Right lung (tissue), 10 donors: ENCODE measurements around the gene CHRNA5. TPM values are rescaled to one million over a fixed set of nuclear protein-coding genes. Genes with fewer than 3 reads are reported as not detected.
"Not testable (repeated sequence)": the region's sequence is repeated elsewhere in the genome, so short reads cannot be mapped to it uniquely, and the experiment has no call there.

Experiments
- DNase-seq, 2 donors: peaks; one replicate each; pipeline ENCODE4 v3.0.0-alpha.2; 2013
- long read RNA-seq, 8 donors: transcript quantifications; one replicate each; lab custom pipeline, GENCODE V29; 2026
- polyA plus RNA-seq, 5 donors: library from polyadenylated mRNA; unstranded; fragments of 120-200 nt; gene quantifications; one replicate each; pipeline versions ENCODE4 v1.2.1 to v1.2.3, GENCODE V29; 2013; ENCODE audit warnings: inconsistent platforms in 1 of 5, low replicate concordance in 1 of 5; ENCODE audit not compliant: insufficient read length in 5 of 5, insufficient read depth in 1 of 5

CHRNA5 gene
- polyA plus RNA-seq, result 1 to 10 TPM; 1.2 to 3.2 (median 2.5) TPM
- long read RNA-seq, donor 1, result 0 reads
- long read RNA-seq, donor 2, result 0 reads
- long read RNA-seq, donor 3, result 0 reads
- long read RNA-seq, donor 4, partial matches to known transcripts, result 0 of 1 reads
- long read RNA-seq, donor 4, other reads (novel, unspliced or antisense), result 0 of 1 reads
- long read RNA-seq, donor 5, result 0 reads
- long read RNA-seq, donor 6, partial matches to known transcripts, result 0 of 1 reads
- long read RNA-seq, donor 6, other reads (novel, unspliced or antisense), result 0 of 1 reads
- long read RNA-seq, donor 7, result 0 reads
- long read RNA-seq, donor 8, result 0 reads

DNA sequence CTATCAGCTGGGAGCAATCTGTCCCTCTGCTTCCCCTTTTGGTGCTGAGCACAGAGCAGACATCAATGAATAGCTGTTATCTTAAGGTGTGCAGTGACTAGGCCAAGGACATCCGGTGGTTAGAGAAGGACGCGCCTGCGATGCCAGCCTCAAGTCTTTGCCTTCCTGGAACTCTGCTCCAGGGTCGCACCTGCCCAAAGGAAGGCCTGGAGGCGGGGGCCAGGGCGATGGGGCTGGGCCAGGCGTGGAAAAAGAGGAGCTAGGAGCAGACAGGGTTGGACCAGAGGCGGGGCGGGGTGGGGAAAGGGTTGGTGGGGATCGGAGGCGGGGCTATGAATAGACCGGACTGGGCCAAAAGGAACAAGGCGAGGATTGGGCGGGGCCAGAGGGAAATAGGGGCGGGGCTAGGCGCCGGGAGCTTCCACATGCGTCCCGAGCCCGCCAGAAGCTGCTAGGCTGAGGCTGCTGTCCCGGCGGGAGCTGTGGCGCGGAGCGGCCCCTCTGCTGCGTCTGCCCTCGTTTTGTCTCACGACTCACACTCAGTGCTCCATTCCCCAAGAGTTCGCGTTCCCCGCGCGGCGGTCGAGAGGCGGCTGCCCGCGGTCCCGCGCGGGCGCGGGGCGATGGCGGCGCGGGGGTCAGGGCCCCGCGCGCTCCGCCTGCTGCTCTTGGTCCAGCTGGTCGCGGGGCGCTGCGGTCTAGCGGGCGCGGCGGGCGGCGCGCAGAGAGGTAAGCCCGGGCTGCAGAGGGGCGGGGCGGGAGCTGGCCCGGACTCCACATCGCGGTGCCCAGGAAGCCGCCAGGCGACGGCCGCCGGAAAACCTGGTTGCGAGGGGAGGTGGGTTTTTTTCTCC, at the start of gene CHRNA5:
Gene CHRNA5 (plus strand): TSS at position 424 of the 854 bp plus-strand sequence. CDS start 200 bp downstream, at position 624.
- peak; percentile 68 to 70 for DNase-seq

DNA sequence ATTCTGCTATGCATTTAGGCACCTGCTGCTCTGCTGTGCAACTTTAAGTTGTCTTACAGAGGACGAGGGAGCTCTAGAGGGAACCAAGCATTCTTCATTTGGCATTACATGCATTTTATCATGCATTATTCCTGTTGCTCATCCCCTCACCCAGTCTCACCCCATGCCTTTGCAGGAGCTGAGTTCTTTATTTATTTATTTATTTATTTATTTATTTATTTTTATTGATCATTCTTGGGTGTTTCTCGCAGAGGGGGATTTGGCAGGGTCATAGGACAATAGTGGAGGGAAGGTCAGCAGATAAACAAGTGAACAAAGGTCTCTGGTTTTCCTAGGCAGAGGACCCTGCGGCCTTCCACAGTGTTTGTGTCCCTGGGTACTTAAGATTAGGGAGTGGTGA, 45.3 kb upstream of the CHRNA5 start:
- DNase-seq, result not testable (repeated sequence)

DNA sequence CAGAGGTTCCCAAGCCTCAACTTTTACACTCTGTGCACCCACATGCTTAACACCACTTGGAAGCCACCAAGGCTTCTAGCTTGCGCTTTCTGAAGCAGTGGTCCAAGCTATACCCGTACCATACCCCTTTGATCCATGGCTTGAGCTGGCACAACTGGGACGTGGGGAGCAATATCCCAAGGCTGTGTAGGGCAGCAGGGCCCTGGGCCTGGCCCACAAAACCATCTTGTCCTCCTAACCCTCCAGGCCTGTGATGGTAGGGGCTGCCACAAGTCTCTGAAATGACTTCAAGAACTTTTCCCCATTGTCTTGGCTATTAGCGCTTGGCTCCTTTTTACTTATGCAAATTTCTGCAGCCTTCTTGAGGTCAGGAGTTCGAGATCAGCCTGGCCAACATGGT, 41.1 kb upstream of the CHRNA5 start:
- no peak for DNase-seq

DNA sequence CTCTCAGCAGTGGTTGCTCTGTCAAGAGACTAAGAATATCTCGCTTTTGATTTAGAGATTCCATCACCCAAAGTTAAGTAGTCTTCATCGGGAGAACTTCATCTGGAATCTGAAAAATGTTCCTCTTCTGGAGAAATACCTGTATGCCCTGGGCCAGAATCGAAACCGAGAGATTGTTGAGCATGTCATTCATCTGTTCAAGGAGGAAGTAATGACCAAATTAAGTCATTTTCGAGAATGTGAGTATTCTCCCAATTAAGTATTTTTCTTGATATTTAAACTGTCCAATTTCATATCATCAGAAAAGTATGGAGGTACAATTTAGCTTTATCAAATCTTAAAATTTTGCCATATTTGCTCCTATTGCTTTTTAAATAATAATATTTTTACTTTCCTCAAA, 38.0 kb upstream of the CHRNA5 start:
- no peak for DNase-seq

DNA sequence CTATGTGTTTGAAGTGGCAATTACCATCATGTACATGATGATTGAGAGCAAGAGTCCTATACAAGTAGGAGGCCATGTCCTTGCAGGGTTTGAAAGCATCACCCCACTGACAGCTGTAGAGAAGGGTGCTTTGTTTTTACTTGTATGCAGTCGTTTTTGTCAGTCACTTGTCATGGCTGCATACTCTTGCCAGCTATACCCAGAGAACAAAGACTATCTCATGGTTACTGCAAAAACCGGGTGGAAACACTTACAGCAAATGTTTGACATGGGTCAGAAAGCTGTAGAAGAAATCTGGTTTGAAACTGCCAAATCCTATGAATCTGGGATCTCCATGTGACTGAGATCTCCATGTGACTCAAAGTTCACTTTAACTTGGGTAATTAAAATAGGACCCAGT, 32.0 kb upstream of the CHRNA5 start:
- DNase-seq, result no peak

DNA sequence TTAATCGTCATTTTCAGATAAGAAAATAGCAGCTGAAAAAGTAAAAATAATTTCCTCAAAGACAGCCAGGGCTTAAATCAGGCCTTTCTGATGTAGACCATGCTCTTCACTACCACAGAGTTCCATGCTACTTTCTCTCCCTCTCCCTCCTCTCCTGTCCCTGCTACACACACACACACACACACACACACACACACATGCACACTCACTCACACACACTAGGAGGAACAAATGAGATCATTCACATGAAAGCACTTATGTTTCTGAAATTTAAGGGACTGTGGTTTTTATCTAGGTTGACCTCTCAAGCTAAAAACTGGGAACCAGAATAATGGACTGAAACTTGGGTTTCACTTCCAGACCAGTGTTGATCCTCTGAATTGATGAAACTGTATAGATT, 29.2 kb upstream of the CHRNA5 start:
- no peak for DNase-seq

DNA sequence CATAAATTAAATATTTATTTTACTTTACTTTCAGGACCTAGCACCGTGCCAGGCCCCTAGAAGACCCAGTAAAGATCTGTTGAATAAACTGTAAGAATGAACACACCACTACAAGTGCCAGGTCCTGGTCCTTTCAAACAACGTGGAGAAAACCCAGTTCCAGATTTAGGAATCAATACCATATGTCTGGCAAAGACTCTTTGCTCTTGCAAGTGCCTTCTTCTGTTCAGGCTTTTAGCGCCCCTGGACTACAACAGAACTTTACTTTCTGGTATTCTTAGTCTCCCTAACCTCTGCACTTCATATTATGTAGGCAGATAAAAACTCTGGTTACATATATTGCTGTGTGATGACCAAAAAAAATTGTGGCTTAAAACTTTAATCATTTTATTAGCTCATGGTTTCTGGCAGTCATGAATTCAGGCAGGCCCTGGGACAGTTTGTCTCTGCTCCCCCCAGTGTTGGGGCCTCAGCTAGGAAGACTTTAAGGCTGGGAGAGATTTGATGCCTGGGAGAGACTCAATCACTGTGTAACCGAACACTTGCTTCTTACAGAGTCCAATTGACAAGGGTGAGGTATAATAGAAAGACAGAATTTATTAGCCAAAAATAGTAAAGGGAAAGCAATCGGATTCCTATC, 27.9 kb upstream of the CHRNA5 start:
- DNase-seq, result no peak

DNA sequence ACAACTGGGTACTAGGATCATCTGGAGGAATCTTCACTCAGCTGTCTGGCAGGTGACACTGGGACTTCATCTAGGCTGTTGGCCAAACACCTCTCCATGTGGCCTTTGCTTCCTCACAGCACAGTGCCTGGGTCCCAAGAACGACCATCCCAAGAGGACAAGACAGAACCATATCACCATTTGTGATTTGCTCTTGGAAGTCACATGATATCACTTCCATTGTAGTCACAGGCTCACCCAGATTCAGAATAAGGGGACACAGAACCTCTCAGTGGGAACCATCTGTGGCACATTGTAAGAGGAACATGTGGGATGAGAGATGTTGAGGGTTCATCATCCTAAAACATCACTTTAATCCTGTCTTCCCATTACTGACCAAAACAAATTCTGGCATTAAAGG, 27.0 kb upstream of the CHRNA5 start:
- no peak for DNase-seq

DNA sequence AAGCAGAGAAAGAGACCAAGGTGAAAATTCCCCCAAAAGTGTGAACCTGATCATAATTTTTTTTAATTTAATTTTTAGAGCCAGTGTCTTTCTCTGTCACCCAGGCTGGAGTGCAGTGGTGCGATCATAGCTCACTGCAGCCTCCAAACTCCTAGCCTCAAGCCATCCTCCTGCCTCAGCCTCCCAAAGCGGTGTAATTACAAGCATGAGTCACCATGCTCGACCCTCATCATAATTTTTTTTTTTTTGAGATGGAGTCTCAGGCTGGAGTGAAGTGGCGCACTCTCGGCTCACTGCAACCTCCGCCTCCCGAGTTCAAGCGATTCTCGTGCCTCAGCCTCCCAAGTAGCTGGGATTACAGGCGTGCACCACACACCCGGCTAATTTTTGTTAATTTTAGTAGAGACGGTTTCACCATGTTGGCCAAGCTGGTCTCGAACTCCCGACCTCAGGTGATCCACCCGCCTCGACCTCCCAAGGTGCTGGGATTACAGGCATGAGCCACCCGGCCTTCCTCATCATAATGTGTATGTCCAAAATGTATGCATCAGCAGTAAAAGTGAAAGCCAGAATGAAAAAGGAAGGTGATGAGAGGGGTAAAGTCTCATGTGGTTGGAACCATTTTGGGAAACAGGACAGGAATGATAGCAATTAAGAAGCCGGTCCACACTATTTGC, 25.7 kb upstream of the CHRNA5 start:
- not testable (repeated sequence) for DNase-seq

DNA sequence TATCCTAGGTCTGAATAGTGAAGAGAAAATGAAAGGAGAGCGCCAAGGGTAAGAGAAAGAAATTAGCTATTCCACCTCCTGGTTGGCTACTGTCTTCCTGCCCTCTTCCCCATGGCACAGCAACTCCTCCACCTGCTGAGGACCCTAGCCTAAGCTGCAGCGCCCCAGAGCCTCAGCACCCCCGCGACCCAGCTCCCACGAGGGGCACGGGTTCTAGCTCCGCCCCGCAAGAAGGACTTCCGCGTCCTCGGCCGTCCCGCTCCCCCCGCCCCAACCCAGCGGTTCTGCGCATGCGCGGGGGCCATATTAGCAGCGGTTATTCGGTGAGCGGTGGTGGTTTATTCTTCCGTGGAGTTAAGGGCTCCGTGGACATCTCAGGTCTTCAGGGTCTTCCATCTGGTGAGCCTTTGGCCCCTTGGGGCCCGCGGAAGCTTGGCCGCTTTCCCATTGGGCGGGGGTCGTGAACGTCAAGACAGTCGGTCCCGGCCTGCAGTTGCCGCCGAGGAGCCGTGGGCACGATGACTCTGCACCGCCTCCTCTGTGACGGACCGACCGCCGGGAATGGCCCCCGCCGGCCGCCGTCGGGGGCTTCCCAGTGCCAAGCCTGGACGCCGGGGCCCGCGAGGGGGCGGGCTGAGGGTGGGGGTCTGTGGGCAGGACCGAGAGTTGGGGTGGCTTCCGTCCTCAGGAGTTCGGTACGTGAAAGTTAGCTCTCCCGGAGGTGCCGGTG, 25.0 kb upstream of the CHRNA5 start, which contains the start of gene PSMA4:
Gene PSMA4 (plus strand): TSS at position 304 of the 730 bp plus-strand sequence. CDS start 1,484 bp downstream, outside the sequence.
- DNase-seq, result peak; percentile 93 to 94

DNA sequence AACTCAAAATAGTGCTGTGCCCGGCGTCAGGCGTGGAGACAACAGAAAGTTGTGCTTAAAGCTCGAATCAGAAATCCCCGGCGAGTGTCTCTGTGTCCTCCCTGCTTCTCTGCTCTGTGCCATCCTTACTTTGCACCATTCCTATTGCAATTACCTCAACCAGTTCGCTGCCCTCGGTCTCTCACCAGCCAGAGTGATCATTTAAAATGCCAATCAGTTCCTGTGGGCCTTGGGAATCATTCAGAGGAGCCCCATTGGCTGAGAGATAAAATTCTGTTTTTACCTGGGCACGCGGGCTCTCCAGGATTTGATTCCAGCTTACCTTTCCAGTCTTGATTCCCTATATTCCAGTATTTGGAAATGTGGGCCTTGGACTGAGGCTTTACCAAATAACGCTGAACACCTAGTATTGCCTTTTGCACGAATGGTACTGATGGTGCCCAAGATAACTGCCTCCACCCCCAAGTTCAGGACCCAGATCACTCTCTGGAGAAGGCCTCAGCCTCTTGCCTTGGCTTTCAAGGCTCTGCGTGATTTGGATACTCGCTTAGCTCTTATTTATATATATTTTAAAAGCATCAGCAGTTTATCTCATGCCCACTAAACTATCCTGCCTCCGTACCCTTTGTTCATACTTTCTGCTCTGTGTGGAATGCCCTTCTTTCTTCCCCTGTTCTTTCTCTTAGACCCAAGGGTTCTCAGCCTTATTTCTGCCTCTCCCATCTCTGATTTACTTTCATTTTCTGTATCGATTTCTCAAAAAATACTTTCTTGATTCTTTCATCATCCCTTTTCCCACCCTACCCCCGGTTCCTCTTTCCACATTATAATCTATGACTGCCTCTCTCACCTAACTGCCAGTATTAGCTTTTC, 24.2 kb upstream of the CHRNA5 start:
- no peak for DNase-seq

DNA sequence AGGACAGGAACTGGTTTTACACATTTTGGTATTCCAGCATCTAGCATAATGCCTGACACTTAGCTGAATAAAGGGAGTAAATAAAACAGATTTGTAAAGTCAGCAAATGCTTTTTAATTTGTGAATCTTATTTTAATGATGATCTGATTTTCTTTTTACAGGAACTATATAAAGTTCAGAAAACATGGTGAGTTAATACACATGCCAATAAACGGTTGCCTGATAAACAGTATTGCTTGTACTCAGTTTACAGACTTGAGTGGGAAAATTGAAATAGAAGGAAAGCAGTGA, 23.6 kb upstream of the CHRNA5 start:
- no peak for DNase-seq

DNA sequence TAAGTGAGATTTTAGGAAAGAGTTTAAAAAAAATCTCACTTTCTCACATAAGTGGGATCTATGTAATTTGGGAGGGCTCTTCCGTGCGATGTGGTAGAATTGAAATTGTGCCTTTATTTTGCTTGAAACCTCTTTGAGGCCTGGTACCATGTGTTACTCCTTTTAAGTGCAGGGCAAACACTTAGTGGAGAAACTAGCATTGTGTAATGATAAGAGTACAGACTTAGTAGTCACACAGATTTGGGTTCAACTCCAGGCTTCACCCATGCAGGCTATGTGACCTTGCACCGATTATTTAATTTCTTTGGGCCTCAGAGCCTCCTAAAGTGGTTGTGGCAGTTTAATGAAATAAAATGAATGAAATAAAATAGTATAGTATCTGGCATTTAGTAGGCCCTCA, 22.7 kb upstream of the CHRNA5 start:
- no peak for DNase-seq

DNA sequence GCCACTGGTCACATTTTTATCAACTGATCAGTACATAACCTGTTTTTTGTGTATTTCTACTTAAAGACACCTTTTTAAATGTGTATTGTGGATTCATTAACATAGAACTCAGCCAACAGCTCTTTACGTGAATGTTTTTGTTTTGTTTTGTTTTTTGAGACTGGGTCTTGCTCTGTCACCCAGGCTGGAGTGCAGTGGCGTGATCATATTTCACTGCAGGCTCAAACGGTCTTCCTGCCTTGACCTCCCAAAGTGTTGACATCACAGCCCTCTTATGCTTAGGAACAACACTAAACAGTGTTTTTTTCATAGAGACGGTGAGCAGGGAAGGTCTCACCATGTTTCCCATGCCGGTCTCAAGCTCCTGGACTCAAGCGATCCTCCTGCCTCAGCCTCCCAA, 15.1 kb upstream of the CHRNA5 start:
- no peak for DNase-seq

DNA sequence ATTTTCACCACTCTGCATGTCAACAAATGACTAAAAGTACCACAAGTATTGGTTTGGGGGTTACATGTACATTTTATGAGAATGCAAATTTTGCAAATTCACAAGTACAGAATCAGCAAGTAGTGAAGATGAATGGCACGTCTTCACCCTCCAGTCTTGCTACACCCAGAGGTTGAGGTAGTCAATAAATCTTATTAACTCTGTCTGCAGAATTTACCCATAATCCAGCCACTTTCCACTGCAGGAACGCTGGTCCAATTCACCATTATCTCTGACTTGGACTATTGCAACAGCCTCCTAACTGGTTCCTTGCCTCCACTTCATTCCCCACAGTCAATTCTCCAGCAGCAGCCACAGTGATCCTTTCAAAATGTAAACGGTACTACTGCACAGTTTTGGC, 14.5 kb upstream of the CHRNA5 start:
- no peak for DNase-seq

DNA sequence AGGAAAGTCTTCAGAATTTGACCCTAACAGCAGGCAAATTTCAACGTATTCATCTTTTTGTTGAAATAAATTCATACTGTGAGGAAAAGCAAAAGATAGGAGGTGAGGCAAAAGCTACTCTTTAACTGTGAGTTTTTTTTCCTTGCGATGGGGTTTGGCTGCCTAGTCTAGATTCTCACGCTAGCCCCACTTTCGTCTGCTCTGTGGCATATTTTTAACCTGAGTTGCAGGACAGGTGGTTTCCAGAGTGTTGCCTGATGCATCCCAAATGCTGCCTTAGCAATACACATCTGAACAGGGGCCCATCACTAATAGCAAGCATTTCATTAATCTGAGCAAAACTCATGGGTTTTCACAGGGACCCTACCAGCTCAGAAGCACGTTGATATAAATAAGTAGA, 13.4 kb upstream of the CHRNA5 start:
- DNase-seq, result no peak

DNA sequence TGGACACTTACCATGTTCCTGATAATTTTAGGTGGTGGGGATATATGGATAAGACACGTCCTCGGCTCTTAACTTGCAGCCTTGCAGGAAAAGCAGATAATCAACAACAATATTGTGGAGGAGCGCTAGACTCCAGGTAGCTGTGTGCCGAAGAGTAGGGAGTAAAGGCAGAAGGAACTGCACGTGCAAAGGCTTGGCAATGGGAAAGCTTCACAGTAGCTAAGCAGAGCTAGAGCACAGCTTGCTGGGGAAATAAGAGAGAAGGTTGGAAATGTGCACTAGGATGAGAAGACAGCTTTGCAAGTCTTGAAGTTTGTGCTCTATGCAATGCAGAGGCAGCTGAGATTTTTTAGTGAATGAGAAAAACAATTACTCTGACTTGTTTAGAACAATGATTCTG, 12.7 kb upstream of the CHRNA5 start:
- no peak for DNase-seq

DNA sequence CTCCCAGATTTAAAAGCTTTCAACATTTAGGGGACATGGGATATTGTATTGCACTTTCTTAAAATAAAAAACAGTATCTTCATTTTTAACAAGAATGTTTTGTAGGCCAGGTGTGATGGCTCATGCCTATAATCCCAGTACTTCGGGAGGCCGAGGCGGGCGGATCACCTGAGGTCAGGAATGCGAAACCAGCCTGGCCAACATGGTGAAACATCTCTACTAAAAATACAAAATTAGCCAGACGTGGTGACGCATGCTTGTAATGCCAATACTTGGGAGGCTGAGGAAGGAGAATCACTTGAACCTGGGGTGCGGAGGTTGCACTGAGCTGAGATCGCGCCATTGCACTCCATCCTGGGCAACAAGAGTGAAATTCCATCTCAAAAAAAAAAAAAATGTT, 5.1 kb upstream of the CHRNA5 start:
- DNase-seq, result not testable (repeated sequence)

DNA sequence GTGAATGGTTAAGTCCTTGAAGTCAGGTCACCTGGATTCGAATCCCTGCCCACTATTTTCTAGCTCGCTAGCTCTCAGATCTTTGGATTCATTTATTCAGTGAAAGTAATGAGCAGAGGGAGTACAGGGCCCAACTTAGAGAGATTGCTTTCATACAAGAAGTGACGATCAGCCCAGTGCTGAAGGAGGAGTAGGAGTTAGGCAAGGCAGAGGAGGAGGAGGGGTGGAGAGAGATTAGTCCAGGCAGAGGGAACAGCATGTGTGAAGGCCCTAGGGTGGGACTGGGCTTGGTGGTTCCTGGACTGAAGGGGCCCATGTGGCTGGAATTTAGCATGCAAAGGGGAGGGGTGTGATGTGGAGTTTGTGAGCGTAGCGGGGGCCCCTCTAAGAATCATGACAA, 3.8 kb upstream of the CHRNA5 start:
- DNase-seq, result no peak

DNA sequence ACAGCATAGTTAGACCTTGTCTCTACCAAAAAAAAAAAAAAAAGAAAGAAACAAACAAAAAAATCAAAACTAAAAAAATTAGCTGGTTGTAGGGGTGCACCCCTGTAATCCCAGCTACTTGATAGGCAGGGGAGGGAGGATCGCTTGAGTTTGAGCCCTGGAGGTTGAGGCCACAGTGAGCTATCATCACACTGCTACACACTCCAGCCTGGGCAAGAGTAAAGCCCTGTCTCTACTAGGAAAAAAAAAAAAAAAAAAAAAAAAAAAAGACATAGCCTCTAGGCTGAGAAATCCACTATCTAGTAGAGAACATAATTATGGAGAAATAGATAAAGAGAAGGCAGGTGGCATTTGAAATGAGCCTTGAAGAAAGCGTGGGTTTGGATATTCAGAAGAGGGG, 2.2 kb upstream of the CHRNA5 start:
- DNase-seq, result no peak

DNA sequence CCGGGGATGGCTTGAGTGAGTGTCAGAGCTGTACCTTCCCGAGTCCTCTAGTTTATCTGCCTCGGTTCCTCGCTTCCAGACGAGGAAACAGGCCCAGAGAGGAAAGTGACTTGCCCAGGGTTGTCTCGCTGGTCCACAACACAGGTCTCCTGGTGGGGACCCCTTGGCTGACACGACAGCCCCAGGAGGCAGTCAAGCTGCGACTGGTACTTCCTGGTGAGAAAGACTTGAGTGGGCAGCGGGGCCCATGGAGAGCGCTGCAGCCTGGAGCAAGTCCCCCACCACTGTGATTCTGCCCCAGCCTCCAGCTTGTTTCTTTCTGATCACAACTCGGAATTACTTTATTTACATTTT, 600 bp upstream of the CHRNA5 start:
- DNase-seq, result no peak
